ENCODE measurements around the gene TRMT11. TPM values are rescaled to one million over a fixed set of nuclear protein-coding genes. Genes with fewer than 3 reads are reported as not detected.

The TRMT11 gene
- total RNA-seq, 4 donors from 2014 or later: 23.6 to 152 (median 28.9) TPM

DNA sequence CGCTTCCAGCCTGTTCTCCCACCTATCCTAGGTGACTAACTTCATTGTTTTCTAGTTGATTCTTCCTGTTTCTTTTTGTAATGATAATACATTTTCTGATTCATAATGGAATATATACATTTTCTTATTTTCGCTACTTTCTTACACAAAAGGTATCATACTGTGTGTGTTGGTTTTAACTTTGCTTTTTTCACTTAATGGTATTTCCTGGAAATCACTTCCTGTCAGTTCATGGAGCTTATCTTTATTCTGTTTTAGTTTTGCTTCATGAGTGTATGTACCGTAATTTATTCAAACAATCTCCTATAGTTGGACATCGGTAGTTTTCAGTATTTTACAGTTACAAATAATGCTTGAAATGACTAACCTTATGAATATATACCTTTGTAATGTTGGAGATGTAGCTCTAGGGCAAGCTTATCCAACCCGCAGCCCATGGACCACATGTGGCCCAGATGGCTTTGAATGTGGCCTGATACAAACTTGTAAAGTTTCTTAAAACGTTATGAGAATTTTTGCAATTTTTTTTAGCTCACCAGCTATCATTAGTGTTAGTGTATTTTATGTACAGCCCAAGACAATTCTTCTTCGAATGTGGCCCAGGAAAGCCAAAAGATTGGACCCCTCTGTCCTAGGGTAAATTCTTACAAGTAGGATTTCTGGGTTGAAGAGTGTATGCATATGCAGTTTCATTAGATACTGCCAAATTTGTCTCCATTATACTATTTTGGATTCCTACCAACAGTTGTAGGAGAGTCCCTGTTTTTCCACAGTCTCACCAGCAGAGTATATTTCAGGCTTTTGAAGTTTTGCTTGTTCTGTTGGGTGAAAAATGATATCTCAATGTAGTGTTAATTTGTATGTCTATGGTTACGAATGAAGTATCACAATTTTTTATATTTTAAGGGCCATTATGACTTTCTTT lies 16.7 kb downstream of the TRMT11 start:
- Histone ChIP-seq H3K27me3 (no peaks in the 10 kb centered on the region), H3K9me3 (no peaks in the 10 kb centered on the region), H3K36me3 (peaks cover 0 to 19% (median 3%) of the 10 kb centered on the region in 4 donors), H3K27ac (no peak overlapping the region), H3K4me1 (no peaks in the 10 kb centered on the region), H3K4me3 (no peak overlapping the region)
- intact Hi-C loops (cut with DNase I; ENCODE audit: low total_unique reads): no loop called here
- WGBS, 2 donors (ENCODE audit: low coverage in 1 of 2): 94 to 95% methylated on average over 5 to 8 of the region's 8 CpGs
- TF ChIP-seq, protein P1, sequence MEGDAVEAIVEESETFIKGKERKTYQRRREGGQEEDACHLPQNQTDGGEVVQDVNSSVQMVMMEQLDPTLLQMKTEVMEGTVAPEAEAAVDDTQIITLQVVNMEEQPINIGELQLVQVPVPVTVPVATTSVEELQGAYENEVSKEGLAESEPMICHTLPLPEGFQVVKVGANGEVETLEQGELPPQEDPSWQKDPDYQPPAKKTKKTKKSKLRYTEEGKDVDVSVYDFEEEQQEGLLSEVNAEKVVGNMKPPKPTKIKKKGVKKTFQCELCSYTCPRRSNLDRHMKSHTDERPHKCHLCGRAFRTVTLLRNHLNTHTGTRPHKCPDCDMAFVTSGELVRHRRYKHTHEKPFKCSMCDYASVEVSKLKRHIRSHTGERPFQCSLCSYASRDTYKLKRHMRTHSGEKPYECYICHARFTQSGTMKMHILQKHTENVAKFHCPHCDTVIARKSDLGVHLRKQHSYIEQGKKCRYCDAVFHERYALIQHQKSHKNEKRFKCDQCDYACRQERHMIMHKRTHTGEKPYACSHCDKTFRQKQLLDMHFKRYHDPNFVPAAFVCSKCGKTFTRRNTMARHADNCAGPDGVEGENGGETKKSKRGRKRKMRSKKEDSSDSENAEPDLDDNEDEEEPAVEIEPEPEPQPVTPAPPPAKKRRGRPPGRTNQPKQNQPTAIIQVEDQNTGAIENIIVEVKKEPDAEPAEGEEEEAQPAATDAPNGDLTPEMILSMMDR (IDR thresholded peaks at IDR 0.05): no peak
- TF ChIP-seq EP300 (IDR thresholded peaks at IDR 0.05; ENCODE audit: low read depth) (no peak), POLR2AphosphoS5 (IDR thresholded peaks at IDR 0.05) (no peak), POLR2A (IDR thresholded peaks at IDR 0.05) (no peak)
- DNase-seq: no peak
- in situ Hi-C loops (cut with MboI; ENCODE audit: low pct_ligation_motif_present in 1 of 4, low pct_unique_long_range_greater_than_20kb in 1 of 4, low sequenced_read_pairs in 3 of 4): no loop called here

DNA sequence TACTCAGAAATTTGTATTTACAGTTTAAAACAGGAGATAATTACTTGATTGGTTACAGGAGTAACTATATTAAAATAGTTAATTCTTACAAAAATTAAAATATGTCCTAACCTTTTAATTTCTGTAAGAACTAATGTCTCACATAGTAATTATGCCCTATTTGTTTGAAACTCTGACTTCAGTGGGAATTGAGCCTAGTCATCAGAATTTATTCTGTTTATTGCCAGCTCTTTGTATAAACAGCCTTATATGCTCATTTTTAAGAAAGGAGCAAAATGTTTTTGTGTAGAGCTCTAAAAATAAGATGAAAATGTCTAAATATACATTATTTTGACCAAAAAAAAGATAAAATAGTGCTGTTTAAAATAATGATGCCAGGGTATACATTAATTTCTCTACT lies 21.5 kb downstream of the TRMT11 start:
- in situ Hi-C loops (cut with MboI; ENCODE audit: low pct_ligation_motif_present in 1 of 4, low pct_unique_long_range_greater_than_20kb in 1 of 4, low sequenced_read_pairs in 3 of 4): no loop called here
- intact Hi-C loops (cut with DNase I; ENCODE audit: low total_unique reads): no loop called here
- Histone ChIP-seq H3K27ac (no peak overlapping the region), H3K4me1 (no peaks in the 10 kb centered on the region), H3K9me3 (no peaks in the 10 kb centered on the region), H3K27me3 (no peaks in the 10 kb centered on the region), H3K36me3 (peaks cover 0 to 32% (median 10%) of the 10 kb centered on the region in 4 donors), H3K4me3 (no peak overlapping the region)
- DNase-seq: no peak
- TF ChIP-seq EP300 (IDR thresholded peaks at IDR 0.05; ENCODE audit: low read depth) (no peak), POLR2AphosphoS5 (IDR thresholded peaks at IDR 0.05) (no peak), POLR2A (IDR thresholded peaks at IDR 0.05) (no peak)
- TF ChIP-seq, protein P1 (IDR thresholded peaks at IDR 0.05): no peak

DNA sequence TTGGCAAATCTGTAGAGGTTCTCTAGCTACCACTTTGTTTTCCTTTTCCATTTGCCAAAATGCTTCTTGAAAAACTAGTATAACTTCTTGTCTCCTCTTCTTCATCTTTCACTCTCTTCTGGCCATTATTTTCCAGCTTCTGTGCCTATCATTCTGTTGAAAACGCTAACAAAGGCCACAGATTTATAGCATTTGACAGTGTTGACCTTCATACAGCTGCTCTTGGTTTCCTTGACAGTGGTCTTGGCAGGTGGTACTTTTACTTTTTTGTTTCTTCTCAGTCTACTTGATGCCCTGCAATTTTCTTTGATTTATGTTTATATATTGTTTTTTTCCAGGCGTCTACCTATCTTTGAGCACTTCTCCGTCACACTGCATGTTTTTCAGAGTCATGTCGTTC lies 23.7 kb downstream of the TRMT11 start:
- WGBS, 2 donors (ENCODE audit: low coverage in 1 of 2): 81 to 88% methylated on average over 4 of the region's 4 CpGs
- no peak for DNase-seq
- no peaks in the 10 kb centered on the region for H3K27me3 ChIP-seq
- no peaks in the 10 kb centered on the region for H3K9me3 ChIP-seq
- in situ Hi-C loops (cut with MboI; ENCODE audit: low pct_ligation_motif_present in 1 of 4, low pct_unique_long_range_greater_than_20kb in 1 of 4, low sequenced_read_pairs in 3 of 4) (no loop called here), intact Hi-C loops (cut with DNase I; ENCODE audit: low total_unique reads) (loop anchor here (1.0 kb wide), 1 partner anchor 10 kb away; no protein-coding TSS in a partner anchor)
- no peak overlapping the region for H3K4me3 ChIP-seq
- peaks cover 0 to 54% (median 17%) of the 10 kb centered on the region in 4 donors for H3K36me3 ChIP-seq
- TF ChIP-seq POLR2A (IDR thresholded peaks at IDR 0.05) (no peak), POLR2AphosphoS5 (IDR thresholded peaks at IDR 0.05) (no peak), EP300 (IDR thresholded peaks at IDR 0.05; ENCODE audit: low read depth) (no peak)
- TF ChIP-seq, protein P1 (IDR thresholded peaks at IDR 0.05): no peak
- no peaks in the 10 kb centered on the region for H3K4me1 ChIP-seq
- no peak overlapping the region for H3K27ac ChIP-seq

DNA sequence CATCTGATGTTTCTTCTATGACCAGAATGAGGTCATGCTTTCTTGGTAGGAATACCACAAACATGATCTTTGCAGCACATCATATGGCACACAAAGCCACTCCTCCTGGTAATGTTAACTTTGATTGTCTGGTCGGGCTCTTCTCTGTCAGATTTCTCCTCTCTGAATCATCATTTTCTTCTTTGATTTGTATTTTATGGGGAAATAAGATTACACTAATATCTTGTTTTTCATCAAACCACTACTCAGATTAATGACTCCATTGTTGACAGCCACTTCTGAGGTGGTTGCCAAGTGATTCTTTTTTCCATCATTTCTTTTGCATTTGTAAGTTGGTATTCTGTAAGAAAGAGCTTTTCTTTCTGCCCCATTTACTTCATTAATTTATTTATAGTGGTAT lies 29.5 kb downstream of the TRMT11 start:
- Histone ChIP-seq H3K4me3 (no peak overlapping the region), H3K27ac (no peak overlapping the region), H3K27me3 (no peaks in the 10 kb centered on the region), H3K9me3 (no peaks in the 10 kb centered on the region), H3K36me3 (peaks cover 0 to 62% (median 27%) of the 10 kb centered on the region in 4 donors), H3K4me1 (no peaks in the 10 kb centered on the region)
- no peak for TF ChIP-seq EP300 (IDR thresholded peaks at IDR 0.05; ENCODE audit: low read depth)
- 93 to 100% methylated on average over 1 of the region's 1 CpG for WGBS, 2 donors (ENCODE audit: low coverage in 1 of 2)
- DNase-seq: no peak
- in situ Hi-C loops (cut with MboI; ENCODE audit: low pct_ligation_motif_present in 1 of 4, low pct_unique_long_range_greater_than_20kb in 1 of 4, low sequenced_read_pairs in 3 of 4) (no loop called here), intact Hi-C loops (cut with DNase I; ENCODE audit: low total_unique reads) (no loop called here)

Data from transverse colon (tissue), 4 donors.